ENCODE results near the gene GPRIN1. TPM values are rescaled to one million over a fixed set of nuclear protein-coding genes. Genes with fewer than 3 reads are reported as not detected.

The GPRIN1 gene
- total RNA-seq, 2 experiments from 2014 or later: 4.5 to 5.3 TPM

- Mint-ChIP-seq H3K36me3 (no peaks in the 10 kb centered on the region), H3K27me3 (peaks cover 59% of the 10 kb centered on the region), H3K27ac (no peak overlapping the region), H3K4me1 (ENCODE audit: low read depth) (peaks cover 16% of the 10 kb centered on the region), H3K4me3 (no peak overlapping the region), H3K9me3 (no peaks in the 10 kb centered on the region)
- POLR2A ChIA-PET: no interaction called here
- DNase-seq: peak; percentile 91
- CTCF ChIA-PET: interaction anchor here (0.9 kb wide), 1 partner anchor 11 kb away, joined by 5 read pairs; the partner anchor contains the start of genes EIF4E1B and SNCB
- intact Hi-C loops (cut with micrococcal nuclease): loop anchor here (1.0 kb wide), 2 partner anchors 9 to 45 kb away; no protein-coding TSS in a partner anchor
These were observed 9.2 kb upstream of the GPRIN1 start for GRCh38 chr5:176619203-176619568.

GRCh38 chr5:176618783-176619182 is 8.8 kb upstream of the GPRIN1 start:
- POLR2A ChIA-PET: no interaction called here
- CTCF ChIA-PET: interaction anchor here (0.6 to 0.9 kb wide), 2 partner anchors 12 to 15 kb away, joined by 4 to 5 read pairs; partner anchors contain the start of genes EIF4E1B and SNCB
- peaks cover 57% of the 10 kb centered on the region for H3K27me3 Mint-ChIP-seq
- intact Hi-C loops (cut with micrococcal nuclease): loop anchor here (1.0 kb wide), 2 partner anchors 10 to 44 kb away; no protein-coding TSS in a partner anchor
- no peaks in the 10 kb centered on the region for H3K9me3 Mint-ChIP-seq
- H3K4me3 Mint-ChIP-seq: no peak overlapping the region
- H3K4me1 Mint-ChIP-seq (ENCODE audit: low read depth): peaks cover 16% of the 10 kb centered on the region
- no peaks in the 10 kb centered on the region for H3K36me3 Mint-ChIP-seq
- no peak for DNase-seq
- no peak overlapping the region for H3K27ac Mint-ChIP-seq

- DNase-seq: no peak
- H3K27me3 Mint-ChIP-seq: peaks cover 65% of the 10 kb centered on the region
- ChIA-PET CTCF (no interaction called here), POLR2A (no interaction called here)
- no peaks in the 10 kb centered on the region for H3K36me3 Mint-ChIP-seq
- no peak overlapping the region for H3K27ac Mint-ChIP-seq
- no peak overlapping the region for H3K4me3 Mint-ChIP-seq
- peaks cover 17% of the 10 kb centered on the region for H3K4me1 Mint-ChIP-seq (ENCODE audit: low read depth)
- intact Hi-C loops (cut with micrococcal nuclease): no loop called here
- no peaks in the 10 kb centered on the region for H3K9me3 Mint-ChIP-seq
These were observed 6.6 kb upstream of the GPRIN1 start for GRCh38 chr5:176616511-176616910.

GRCh38 chr5:176614805-176615478 is 5.0 kb upstream of the GPRIN1 start:
- CTCF ChIA-PET: no interaction called here
- Mint-ChIP-seq H3K4me3 (no peak overlapping the region), H3K9me3 (no peaks in the 10 kb centered on the region), H3K36me3 (no peaks in the 10 kb centered on the region), H3K4me1 (ENCODE audit: low read depth) (peaks cover 15% of the 10 kb centered on the region), H3K27ac (no peak overlapping the region), H3K27me3 (peaks cover 60% of the 10 kb centered on the region)
- intact Hi-C loops (cut with micrococcal nuclease): no loop called here
- no peak for DNase-seq
- POLR2A ChIA-PET: no interaction called here

- no peak overlapping the region for H3K27ac Mint-ChIP-seq
These were observed 2.9 kb upstream of the GPRIN1 start for GRCh38 chr5:176612855-176613254.

GRCh38 chr5:176612008-176612407 is 2.1 kb upstream of the GPRIN1 start:
- ChIA-PET POLR2A (no interaction called here), CTCF (no interaction called here)
- intact Hi-C loops (cut with micrococcal nuclease): no loop called here

More at GRCh38 chr5:176612855-176613254, 2.9 kb upstream of the GPRIN1 start:
- H3K27me3 Mint-ChIP-seq: peaks cover 47% of the 10 kb centered on the region
- H3K36me3 Mint-ChIP-seq: peaks cover 1% of the 10 kb centered on the region
- intact Hi-C loops (cut with micrococcal nuclease): no loop called here
- H3K4me1 Mint-ChIP-seq (ENCODE audit: low read depth): peaks cover 15% of the 10 kb centered on the region
- no peak for DNase-seq
- ChIA-PET CTCF (no interaction called here), POLR2A (no interaction called here)
- H3K4me3 Mint-ChIP-seq: no peak overlapping the region
- no peaks in the 10 kb centered on the region for H3K9me3 Mint-ChIP-seq

GRCh38 chr5:176611435-176611834 is 1.5 kb upstream of the GPRIN1 start:
- ChIA-PET CTCF (interaction anchor here (0.7 kb wide), 1 partner anchor 897 kb away, joined by 3 read pairs; no protein-coding TSS in a partner anchor), POLR2A (interaction anchor here (0.6 kb wide), 1 partner anchor 428 kb away, joined by 4 read pairs; no protein-coding TSS in a partner anchor)
- peak; percentile 80 for DNase-seq
- Mint-ChIP-seq H3K36me3 (peaks cover 1% of the 10 kb centered on the region), H3K9me3 (no peaks in the 10 kb centered on the region), H3K27ac (no peak overlapping the region), H3K27me3 (peaks cover 33% of the 10 kb centered on the region), H3K4me1 (ENCODE audit: low read depth) (peaks cover 15% of the 10 kb centered on the region), H3K4me3 (peak overlapping the region; percentile 30)
- intact Hi-C loops (cut with micrococcal nuclease): no loop called here

More at GRCh38 chr5:176612008-176612407, 2.1 kb upstream of the GPRIN1 start:
- Mint-ChIP-seq H3K9me3 (no peaks in the 10 kb centered on the region), H3K27me3 (peaks cover 39% of the 10 kb centered on the region), H3K36me3 (peaks cover 1% of the 10 kb centered on the region), H3K4me1 (ENCODE audit: low read depth) (peaks cover 15% of the 10 kb centered on the region), H3K27ac (no peak overlapping the region), H3K4me3 (no peak overlapping the region)
- no peak for DNase-seq

GRCh38 chr5:176610435-176610773 is 448 bp upstream of the GPRIN1 start:
- H3K4me1 Mint-ChIP-seq (ENCODE audit: low read depth): peaks cover 15% of the 10 kb centered on the region
- no peak overlapping the region for H3K27ac Mint-ChIP-seq
- no peak for DNase-seq
- H3K27me3 Mint-ChIP-seq: peaks cover 24% of the 10 kb centered on the region
- ChIA-PET CTCF (no interaction called here), POLR2A (no interaction called here)
- intact Hi-C loops (cut with micrococcal nuclease): no loop called here
- H3K4me3 Mint-ChIP-seq: peak overlapping the region; percentile 63
- H3K9me3 Mint-ChIP-seq: no peaks in the 10 kb centered on the region
- peaks cover 1% of the 10 kb centered on the region for H3K36me3 Mint-ChIP-seq

- intact Hi-C loops (cut with micrococcal nuclease): no loop called here
These were observed 826 bp downstream of the GPRIN1 start for GRCh38 chr5:176608937-176609723.

GRCh38 chr5:176608142-176608705 is 1.7 kb downstream of the GPRIN1 start:
- no peak for DNase-seq
- intact Hi-C loops (cut with micrococcal nuclease): no loop called here
- H3K4me3 Mint-ChIP-seq: peak overlapping the region; percentile 90
- peaks cover 18% of the 10 kb centered on the region for H3K27me3 Mint-ChIP-seq
- peaks cover 1% of the 10 kb centered on the region for H3K36me3 Mint-ChIP-seq
- peaks cover 15% of the 10 kb centered on the region for H3K4me1 Mint-ChIP-seq (ENCODE audit: low read depth)
- POLR2A ChIA-PET: interaction anchor here (0.6 kb wide), 1 partner anchor 14 kb away, joined by 3 read pairs; no protein-coding TSS in a partner anchor
- no peaks in the 10 kb centered on the region for H3K9me3 Mint-ChIP-seq
- H3K27ac Mint-ChIP-seq: no peak overlapping the region
- CTCF ChIA-PET: interaction anchor here (1.1 to 2.3 kb wide), 2 partner anchors 161 to 192 kb away, joined by 3 to 6 read pairs; partner anchors contain the start of gene CLTB

More at GRCh38 chr5:176608937-176609723, 826 bp downstream of the GPRIN1 start:
- H3K27ac Mint-ChIP-seq: peak overlapping the region; percentile 62
- peaks cover 1% of the 10 kb centered on the region for H3K36me3 Mint-ChIP-seq
- ChIA-PET CTCF (interaction anchor here (1.0 to 2.3 kb wide), 3 partner anchors 37 to 193 kb away, joined by 3 to 6 read pairs (median 3); partner anchors contain the start of gene CLTB), POLR2A (no interaction called here)
- peak overlapping the region; percentile 90 for H3K4me3 Mint-ChIP-seq
- H3K27me3 Mint-ChIP-seq: peaks cover 19% of the 10 kb centered on the region
- no peaks in the 10 kb centered on the region for H3K9me3 Mint-ChIP-seq
- H3K4me1 Mint-ChIP-seq (ENCODE audit: low read depth): peaks cover 15% of the 10 kb centered on the region
- peak; percentile 35 for DNase-seq

GRCh38 chr5:176606875-176607274 is 3.1 kb downstream of the GPRIN1 start:
- CTCF ChIA-PET: interaction anchor here (0.6 kb wide), 1 partner anchor 640 kb away, joined by 3 read pairs; no protein-coding TSS in a partner anchor
- POLR2A ChIA-PET: no interaction called here
- intact Hi-C loops (cut with micrococcal nuclease): no loop called here

GRCh38 chr5:176606032-176606431 is 3.9 kb downstream of the GPRIN1 start:
- Mint-ChIP-seq H3K4me3 (no peak overlapping the region), H3K36me3 (peaks cover 1% of the 10 kb centered on the region), H3K27ac (no peak overlapping the region), H3K9me3 (no peaks in the 10 kb centered on the region), H3K27me3 (peaks cover 2% of the 10 kb centered on the region), H3K4me1 (ENCODE audit: low read depth) (peaks cover 12% of the 10 kb centered on the region)
- intact Hi-C loops (cut with micrococcal nuclease): no loop called here
- CTCF ChIA-PET: interaction anchor here (0.7 to 1.1 kb wide), 3 partner anchors 9 to 189 kb away, joined by 3 to 4 read pairs (median 3); no protein-coding TSS in a partner anchor
- POLR2A ChIA-PET: no interaction called here
- DNase-seq: no peak

More at GRCh38 chr5:176606875-176607274, 3.1 kb downstream of the GPRIN1 start:
- Mint-ChIP-seq H3K27me3 (peaks cover 8% of the 10 kb centered on the region), H3K36me3 (peaks cover 1% of the 10 kb centered on the region), H3K4me3 (no peak overlapping the region), H3K4me1 (ENCODE audit: low read depth) (peaks cover 15% of the 10 kb centered on the region), H3K9me3 (no peaks in the 10 kb centered on the region), H3K27ac (no peak overlapping the region)
- no peak for DNase-seq

All from activated CD4-positive, alpha-beta memory T cell treated with anti-CD3 and anti-CD28 coated beads for 36 hours (primary cell).